Measurements from ENCODE around the gene PSMD2. TPM values are rescaled to one million over a fixed set of nuclear protein-coding genes. Genes with fewer than 3 reads are reported as not detected.

The PSMD2 gene
- polyA plus RNA-seq, 3 donors = 138 to 186 (median 167) TPM

DNA sequence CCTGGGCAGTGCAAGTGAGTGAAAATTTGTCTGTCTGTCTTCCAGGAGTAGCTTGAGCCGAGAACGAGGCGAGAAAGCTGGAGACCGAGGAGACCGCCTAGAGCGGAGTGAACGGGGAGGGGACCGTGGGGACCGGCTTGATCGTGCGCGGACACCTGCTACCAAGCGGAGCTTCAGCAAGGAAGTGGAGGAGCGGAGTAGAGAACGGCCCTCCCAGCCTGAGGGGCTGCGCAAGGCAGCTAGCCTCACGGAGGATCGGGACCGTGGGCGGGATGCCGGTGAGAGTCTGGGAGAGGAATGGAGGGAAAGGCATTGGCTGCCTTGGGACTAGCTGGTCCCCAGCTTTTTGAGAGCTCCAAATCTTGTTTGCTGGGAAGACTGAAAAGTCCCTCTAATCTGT is 28.1 kb downstream of the PSMD2 start:
- H3K4me3 Mint-ChIP-seq = no peak overlapping the region
- intact Hi-C loops (cut with micrococcal nuclease) = no loop called here
- peak overlapping the region in 4 of 7 donors; percentile 10 to 81 (median 41) for H3K27ac Mint-ChIP-seq
- TF ChIP-seq CTCF (IDR thresholded peaks at IDR 0.05) = no peak
- peaks cover 12 to 13% of the 10 kb centered on the region in 2 donors for H3K4me1 ChIP-seq (ENCODE audit: control insufficient read depth in 1 of 2, insufficient read depth in 2 of 2, low read length in 2 of 2)
- no peaks in the 10 kb centered on the region for H3K9me3 ChIP-seq (replicated peaks in 1 of 2; ENCODE audit: control insufficient read depth in 1 of 2, insufficient read depth in 1 of 2, low read length in 2 of 2)
- peaks cover 14% of the 10 kb centered on the region for H3K4me1 Mint-ChIP-seq
- no peaks in the 10 kb centered on the region for H3K27me3 ChIP-seq (ENCODE audit: control insufficient read depth in 2 of 2, insufficient read depth in 2 of 2, low read length in 2 of 2)
- DNase-seq = no peak
- no peak overlapping the region for H3K27ac ChIP-seq (ENCODE audit: low read depth in 1 of 2, low read length in 2 of 2)
- no peaks in the 10 kb centered on the region for H3K9me3 Mint-ChIP-seq
- peaks cover 0 to 4% (median 0%) of the 10 kb centered on the region in 3 donors for H3K27me3 Mint-ChIP-seq (ENCODE audit: low read depth in 3 of 3)
- H3K36me3 ChIP-seq (replicated peaks in 1 of 2; ENCODE audit: control insufficient read depth in 1 of 2, insufficient read depth in 2 of 2, low read length in 2 of 2) = peaks cover 96% of the 10 kb centered on the region in 2 donors
- H3K4me3 ChIP-seq (replicated peaks in 1 of 3; ENCODE audit: low read depth in 2 of 3, low read length in 3 of 3) = no peak overlapping the region
- H4K20me1 ChIP-seq (ENCODE audit: insufficient read depth, low read length) = peaks cover 79% of the 10 kb centered on the region
- H3K4me2 ChIP-seq (replicated peaks; ENCODE audit: extremely low read depth, low read length, poor library complexity, severe bottlenecking) = no peak overlapping the region
- no peak overlapping the region for H2AFZ ChIP-seq (ENCODE audit: insufficient read depth, low read depth, low read length, poor library complexity, severe bottlenecking)
- peaks cover 48% of the 10 kb centered on the region for H3K79me2 ChIP-seq (ENCODE audit: insufficient read depth, low read length)
- 98% methylated on average over 18 of the region's 21 CpGs for WGBS (ENCODE audit: insufficient coverage)
- no peak overlapping the region for H3K9ac ChIP-seq (ENCODE audit: insufficient read depth, low read length, poor library complexity, severe bottlenecking)
- peaks cover 97 to 99% of the 10 kb centered on the region in 2 donors for H3K36me3 Mint-ChIP-seq

DNA sequence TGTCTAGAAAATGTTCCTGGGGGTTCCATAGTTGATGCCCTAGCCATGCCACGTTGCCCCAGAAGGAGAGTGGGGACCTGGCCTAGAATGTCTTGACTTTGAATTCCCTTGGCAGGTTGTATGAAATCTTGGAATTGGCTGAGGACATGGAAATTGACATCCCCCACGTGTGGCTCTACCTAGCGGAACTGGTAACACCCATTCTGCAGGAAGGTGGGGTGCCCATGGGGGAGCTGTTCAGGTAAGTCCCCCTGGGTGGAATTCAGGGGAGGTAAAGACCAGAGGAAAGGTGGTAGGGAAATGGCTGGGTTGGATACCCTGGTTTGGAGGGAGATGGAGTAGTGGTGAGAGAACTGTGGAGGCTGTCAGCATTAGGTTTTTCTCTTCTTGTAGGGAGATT is 29.5 kb downstream of the PSMD2 start:
- Histone ChIP-seq H3K4me2 (replicated peaks; ENCODE audit: extremely low read depth, low read length, poor library complexity, severe bottlenecking) (no peak overlapping the region), H3K79me2 (ENCODE audit: insufficient read depth, low read length) (peaks cover 42% of the 10 kb centered on the region)
- H3K27ac Mint-ChIP-seq = peak overlapping the region in 4 of 7 donors; percentile 27 to 66 (median 50)

More for the DNA sequence above, 29.5 kb downstream of the PSMD2 start:
- no peak overlapping the region for H2AFZ ChIP-seq (ENCODE audit: insufficient read depth, low read depth, low read length, poor library complexity, severe bottlenecking)
- no peak for TF ChIP-seq CTCF (IDR thresholded peaks at IDR 0.05)
- H3K9ac ChIP-seq (ENCODE audit: insufficient read depth, low read length, poor library complexity, severe bottlenecking) = no peak overlapping the region
- peaks cover 98 to 99% of the 10 kb centered on the region in 2 donors for H3K36me3 ChIP-seq (replicated peaks in 1 of 2; ENCODE audit: control insufficient read depth in 1 of 2, insufficient read depth in 2 of 2, low read length in 2 of 2)
- DNase-seq = no peak
- Mint-ChIP-seq H3K4me1 (peaks cover 2% of the 10 kb centered on the region), H3K36me3 (peaks cover 98 to 99% of the 10 kb centered on the region in 2 donors), H3K4me3 (no peak overlapping the region), H3K27me3 (ENCODE audit: low read depth in 3 of 3) (peaks cover 0 to 4% (median 0%) of the 10 kb centered on the region in 3 donors), H3K9me3 (no peaks in the 10 kb centered on the region)
- peaks cover 72% of the 10 kb centered on the region for H4K20me1 ChIP-seq (ENCODE audit: insufficient read depth, low read length)
- H3K27ac ChIP-seq (ENCODE audit: low read depth in 1 of 2, low read length in 2 of 2) = peak overlapping the region in 1 of 2 donors; percentile 45
- WGBS (ENCODE audit: insufficient coverage) = 86% methylated on average over 3 of the region's 3 CpGs
- no peaks in the 10 kb centered on the region for H3K9me3 ChIP-seq (replicated peaks in 1 of 2; ENCODE audit: control insufficient read depth in 1 of 2, insufficient read depth in 1 of 2, low read length in 2 of 2)
- H3K4me3 ChIP-seq (replicated peaks in 1 of 3; ENCODE audit: low read depth in 2 of 3, low read length in 3 of 3) = no peak overlapping the region
- no peaks in the 10 kb centered on the region for H3K27me3 ChIP-seq (ENCODE audit: control insufficient read depth in 2 of 2, insufficient read depth in 2 of 2, low read length in 2 of 2)
- intact Hi-C loops (cut with micrococcal nuclease) = no loop called here
- H3K4me1 ChIP-seq (ENCODE audit: control insufficient read depth in 1 of 2, insufficient read depth in 2 of 2, low read length in 2 of 2) = no peaks in the 10 kb centered on the region
